ENCODE measurements around the gene HIGD1B.

DNA sequence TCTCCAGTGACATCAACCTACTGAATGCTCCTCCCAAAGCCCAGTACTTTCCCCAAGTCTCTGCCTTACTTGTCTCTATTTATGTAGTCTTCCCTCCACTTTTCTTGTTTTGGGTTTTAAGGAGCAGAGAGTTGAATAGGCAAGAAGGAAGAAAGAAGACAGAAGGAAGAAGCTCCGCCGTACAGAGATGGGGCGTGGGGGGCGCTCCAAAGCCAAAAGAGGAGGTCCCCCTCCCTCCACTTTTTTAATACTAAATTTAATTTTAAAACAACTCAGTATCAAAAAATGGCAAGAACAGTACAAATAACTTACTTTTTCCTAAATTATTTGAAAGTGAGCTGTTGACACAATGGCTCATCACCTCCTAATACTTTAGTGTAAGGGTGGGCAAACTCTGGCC, 47.0 kb downstream of the HIGD1B start:
- no peak for TF ChIP-seq CTCF (IDR thresholded peaks at IDR 0.05; ENCODE audit: low read depth, low read length)
- no peak for TF ChIP-seq EZH2phosphoT487 (IDR thresholded peaks at IDR 0.05; ENCODE audit: low read depth)
